Activated B cell treated with CpG ODN at 0.5 μM for 24 hours (primary cell): ENCODE measurements around the gene CSMD2. TPM values are rescaled to one million over a fixed set of nuclear protein-coding genes. Genes with fewer than 3 reads are reported as not detected.

ENCODE experiments used
- ATAC-seq: fragments of 200-7000 bp; cut with Tn5 transposase; one replicate; pipeline ENCODE4 v1.10.0; 2021; ENCODE audit warnings: low read depth, mild to moderate bottlenecking, moderate library complexity
- CTCF ChIA-PET: fragments of 350-600 bp; sonication (Branson Sonifier 250); formaldehyde crosslinking; loops from one replicate; lab custom pipeline; 2021; ENCODE audit warnings: antibody characterized with exemption; lab: Charles Lee
- POLR2A ChIA-PET: fragments of 350-600 bp; sonication (Branson Sonifier 250); formaldehyde crosslinking; loops from one replicate; lab custom pipeline; 2021; ENCODE audit warnings: antibody characterized with exemption; lab: Charles Lee
- DNase-seq: peaks from one replicate; pipeline ENCODE4 v3.0.0; 2022
- H3K27ac Mint-ChIP-seq: one replicate; pipeline ENCODE4 v1.8.0; 2020; ENCODE audit warnings: mixed read lengths
- H3K27me3 Mint-ChIP-seq: one replicate; pipeline ENCODE4 v1.8.0; 2021; ENCODE audit warnings: mixed read lengths
- H3K36me3 Mint-ChIP-seq: one replicate; pipeline ENCODE4 v1.8.0; 2021; ENCODE audit warnings: low read depth, mixed read lengths
- H3K4me1 Mint-ChIP-seq: one replicate; pipeline ENCODE4 v1.8.0; 2021; ENCODE audit warnings: mixed read lengths
- H3K4me3 Mint-ChIP-seq: one replicate; pipeline ENCODE4 v1.8.0; 2020; ENCODE audit warnings: mild to moderate bottlenecking, mixed read lengths
- H3K9me3 Mint-ChIP-seq: one replicate; pipeline ENCODE4 v1.8.0; 2020; ENCODE audit warnings: mixed read lengths
- intact Hi-C: fragments of 100-400 bp; cut with micrococcal nuclease; formaldehyde crosslinking; loops from one replicate; pipeline ENCODE4 v1.15.1; 2024
- total RNA-seq: library from RNA; stranded (reverse); gene quantifications from 2 replicates; pipeline ENCODE4 v1.2.3, GENCODE V29; 2022
- TF ChIP-seq, protein P1 (sequence below): fragments of 200-600 bp; IDR thresholded peaks from one replicate; pipeline ENCODE4 v1.8.0; 2022; ENCODE audit warnings: antibody characterized with exemption, mild to moderate bottlenecking

The CSMD2 gene
- total RNA-seq, 1 donor from 2014 or later: not detected

GRCh38 chr1:33660244-33660643 is 504.8 kb downstream of the CSMD2 start:
- Mint-ChIP-seq H3K4me1 (no peaks in the 10 kb centered on the region), H3K36me3 (no peaks in the 10 kb centered on the region), H3K4me3 (no peak overlapping the region), H3K27ac (no peak overlapping the region), H3K27me3 (peaks cover 5% of the 10 kb centered on the region), H3K9me3 (no peaks in the 10 kb centered on the region)
- DNase-seq: no peak
- no peak for ATAC-seq
- TF ChIP-seq, protein P1, sequence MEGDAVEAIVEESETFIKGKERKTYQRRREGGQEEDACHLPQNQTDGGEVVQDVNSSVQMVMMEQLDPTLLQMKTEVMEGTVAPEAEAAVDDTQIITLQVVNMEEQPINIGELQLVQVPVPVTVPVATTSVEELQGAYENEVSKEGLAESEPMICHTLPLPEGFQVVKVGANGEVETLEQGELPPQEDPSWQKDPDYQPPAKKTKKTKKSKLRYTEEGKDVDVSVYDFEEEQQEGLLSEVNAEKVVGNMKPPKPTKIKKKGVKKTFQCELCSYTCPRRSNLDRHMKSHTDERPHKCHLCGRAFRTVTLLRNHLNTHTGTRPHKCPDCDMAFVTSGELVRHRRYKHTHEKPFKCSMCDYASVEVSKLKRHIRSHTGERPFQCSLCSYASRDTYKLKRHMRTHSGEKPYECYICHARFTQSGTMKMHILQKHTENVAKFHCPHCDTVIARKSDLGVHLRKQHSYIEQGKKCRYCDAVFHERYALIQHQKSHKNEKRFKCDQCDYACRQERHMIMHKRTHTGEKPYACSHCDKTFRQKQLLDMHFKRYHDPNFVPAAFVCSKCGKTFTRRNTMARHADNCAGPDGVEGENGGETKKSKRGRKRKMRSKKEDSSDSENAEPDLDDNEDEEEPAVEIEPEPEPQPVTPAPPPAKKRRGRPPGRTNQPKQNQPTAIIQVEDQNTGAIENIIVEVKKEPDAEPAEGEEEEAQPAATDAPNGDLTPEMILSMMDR: no peak
- intact Hi-C loops: no loop called here
- POLR2A ChIA-PET: no interaction called here
- CTCF ChIA-PET: no interaction called here

DNA sequence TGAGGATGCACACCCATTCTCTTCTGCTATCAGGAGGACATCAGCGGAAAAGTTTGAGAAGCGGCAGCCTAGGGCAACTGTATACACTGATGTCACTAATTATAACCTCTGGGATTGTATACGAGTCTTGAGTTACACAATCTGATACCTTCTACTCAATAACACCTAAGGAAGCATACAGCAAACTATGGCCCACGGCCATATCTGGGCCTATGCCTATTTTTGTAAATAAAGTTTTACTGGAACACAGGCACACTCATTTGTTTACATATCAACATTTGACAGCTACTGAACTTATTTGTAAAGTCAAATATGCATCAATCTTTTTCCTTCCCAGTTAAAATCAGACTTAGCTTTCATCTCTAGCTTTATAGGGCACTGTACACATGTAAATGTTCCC is 505.4 kb downstream of the CSMD2 start:
- intact Hi-C loops: no loop called here
- ATAC-seq: no peak
- H3K4me1 Mint-ChIP-seq: no peaks in the 10 kb centered on the region
- TF ChIP-seq, protein P1: no peak
- CTCF ChIA-PET: no interaction called here
- H3K27ac Mint-ChIP-seq: no peak overlapping the region
- POLR2A ChIA-PET: no interaction called here
- no peaks in the 10 kb centered on the region for H3K36me3 Mint-ChIP-seq
- H3K9me3 Mint-ChIP-seq: no peaks in the 10 kb centered on the region
- no peak overlapping the region for H3K4me3 Mint-ChIP-seq
- H3K27me3 Mint-ChIP-seq: peaks cover 5% of the 10 kb centered on the region
- no peak for DNase-seq

- intact Hi-C loops: no loop called here
- POLR2A ChIA-PET: no interaction called here
- H3K4me1 Mint-ChIP-seq: no peaks in the 10 kb centered on the region
Observed at GRCh38 chr1:33657833-33658232, 507.2 kb downstream of the CSMD2 start.

DNA sequence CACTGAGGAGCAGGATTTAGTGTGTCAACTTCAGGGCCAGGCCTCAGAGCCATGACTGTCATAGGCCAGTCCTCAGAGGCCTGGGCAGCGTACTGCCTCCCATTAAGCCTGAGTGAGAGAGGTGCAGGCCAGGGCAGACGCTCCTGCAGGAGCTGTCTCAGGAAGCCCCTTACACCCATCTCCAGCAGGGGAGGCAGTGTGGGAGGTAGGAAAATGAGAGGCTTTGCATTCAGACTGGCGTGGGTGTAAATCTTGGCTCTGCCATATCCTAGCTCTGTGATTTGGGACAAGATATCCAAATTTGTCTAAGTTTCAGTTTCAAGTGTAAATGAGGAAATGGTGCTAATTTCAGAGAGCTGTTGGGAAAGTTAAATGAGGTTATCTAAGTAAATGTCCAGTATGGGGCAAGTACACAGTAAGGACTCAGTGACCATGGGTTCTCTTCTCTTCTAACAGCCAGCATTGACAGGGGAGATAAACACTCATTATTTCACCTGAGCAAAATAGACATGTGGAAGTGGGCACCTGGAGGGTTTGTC is 508.5 kb downstream of the CSMD2 start:
- Mint-ChIP-seq H3K4me3 (no peak overlapping the region), H3K27ac (no peak overlapping the region)
- TF ChIP-seq, protein P1: no peak

More at GRCh38 chr1:33657833-33658232, 507.2 kb downstream of the CSMD2 start:
- Mint-ChIP-seq H3K4me3 (no peak overlapping the region), H3K9me3 (no peaks in the 10 kb centered on the region), H3K27me3 (peaks cover 7% of the 10 kb centered on the region), H3K36me3 (no peaks in the 10 kb centered on the region), H3K27ac (no peak overlapping the region)
- TF ChIP-seq, protein P1: no peak
- CTCF ChIA-PET: no interaction called here
- no peak for ATAC-seq
- no peak for DNase-seq

DNA sequence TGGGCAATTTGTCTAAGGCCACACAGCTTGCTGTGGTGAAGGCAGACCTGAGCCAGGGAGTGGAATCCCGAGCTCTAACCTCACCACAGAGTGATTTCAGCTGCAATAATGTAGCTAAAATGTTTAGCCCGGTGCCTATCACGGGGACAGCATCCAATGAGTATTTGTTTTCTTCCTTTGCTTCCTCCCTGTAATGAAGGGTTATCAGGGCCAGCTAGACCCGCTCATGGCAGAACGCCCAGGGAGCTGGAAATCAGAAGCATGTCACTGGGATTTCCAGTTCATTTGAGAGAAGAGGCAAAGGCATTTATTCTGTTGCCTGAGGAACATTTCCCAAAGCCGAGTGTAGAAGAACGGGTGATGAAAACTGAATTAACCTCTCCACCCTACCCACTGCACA is 509.5 kb downstream of the CSMD2 start:
- POLR2A ChIA-PET: no interaction called here

More for the DNA sequence above, 508.5 kb downstream of the CSMD2 start:
- CTCF ChIA-PET: no interaction called here
- DNase-seq (no peak), ATAC-seq (no peak)
- Mint-ChIP-seq H3K27me3 (peaks cover 3% of the 10 kb centered on the region), H3K36me3 (no peaks in the 10 kb centered on the region), H3K9me3 (no peaks in the 10 kb centered on the region), H3K4me1 (no peaks in the 10 kb centered on the region)
- intact Hi-C loops: no loop called here
- POLR2A ChIA-PET: no interaction called here

More for the DNA sequence above, 509.5 kb downstream of the CSMD2 start:
- TF ChIP-seq, protein P1: no peak
- no peak overlapping the region for H3K27ac Mint-ChIP-seq
- no peaks in the 10 kb centered on the region for H3K36me3 Mint-ChIP-seq
- CTCF ChIA-PET: interaction anchor here (0.9 to 1.7 kb wide), 2 partner anchors 11 to 23 kb away, joined by 3 to 5 read pairs; no protein-coding TSS in a partner anchor
- H3K9me3 Mint-ChIP-seq: no peaks in the 10 kb centered on the region
- no peak overlapping the region for H3K4me3 Mint-ChIP-seq
- no peak for ATAC-seq
- H3K27me3 Mint-ChIP-seq: peaks cover 3% of the 10 kb centered on the region
- intact Hi-C loops: no loop called here
- no peak for DNase-seq
- no peaks in the 10 kb centered on the region for H3K4me1 Mint-ChIP-seq
